GM03348 (cell line): ENCODE data around the gene OR51B4.
"Not testable (repeated sequence)": the region's sequence is repeated elsewhere in the genome, so short reads cannot be mapped to it uniquely, and the experiment has no call there.

Experiments used
- DNase-seq: peaks from one replicate; pipeline ENCODE4 v3.0.0; 2012; ENCODE audit warnings: low spot score

OR51B4 gene

GRCh38 chr11:5294342-5294995, 7.3 kb downstream of the OR51B4 start:
- not testable (repeated sequence) for DNase-seq

GRCh38 chr11:5293028-5293427, 8.7 kb downstream of the OR51B4 start:
- DNase-seq, result no peak

- peak; percentile 27 for DNase-seq
Measured at GRCh38 chr11:5291207-5291838, 10.4 kb downstream of the OR51B4 start.

- DNase-seq, result no peak
Measured at GRCh38 chr11:5290106-5290505, 11.6 kb downstream of the OR51B4 start.

GRCh38 chr11:5289696-5290095, 12.1 kb downstream of the OR51B4 start:
- DNase-seq, result no peak

- DNase-seq, result no peak
Measured at GRCh38 chr11:5288906-5289550, 12.7 kb downstream of the OR51B4 start.

GRCh38 chr11:5288108-5288905, 13.4 kb downstream of the OR51B4 start:
- DNase-seq, result no peak

GRCh38 chr11:5286901-5287300, 14.8 kb downstream of the OR51B4 start:
- DNase-seq, result no peak

GRCh38 chr11:5286351-5286750, 15.4 kb downstream of the OR51B4 start:
- DNase-seq, result no peak

- DNase-seq, result peak; percentile 15
Measured at GRCh38 chr11:5285703-5286340, 15.9 kb downstream of the OR51B4 start.

GRCh38 chr11:5284637-5285036, 17.1 kb downstream of the OR51B4 start:
- DNase-seq, result no peak

- DNase-seq, result no peak
Measured at GRCh38 chr11:5283882-5284281, 17.9 kb downstream of the OR51B4 start.

- no peak for DNase-seq
Measured at GRCh38 chr11:5283086-5283485, 18.7 kb downstream of the OR51B4 start.

GRCh38 chr11:5282628-5283027, 19.1 kb downstream of the OR51B4 start:
- no peak for DNase-seq

GRCh38 chr11:5281596-5281995, 20.1 kb downstream of the OR51B4 start:
- DNase-seq, result no peak

- DNase-seq, result peak; percentile 93
Measured at GRCh38 chr11:5280582-5281102, 21.1 kb downstream of the OR51B4 start.

GRCh38 chr11:5279471-5280090, 22.2 kb downstream of the OR51B4 start:
- no peak for DNase-seq

GRCh38 chr11:5277807-5278382, 23.9 kb downstream of the OR51B4 start:
- DNase-seq, result no peak

GRCh38 chr11:5276697-5277096, 25.0 kb downstream of the OR51B4 start:
- DNase-seq, result no peak

GRCh38 chr11:5275369-5276110, 26.2 kb downstream of the OR51B4 start:
- DNase-seq, result no peak
